ENCODE results near the gene BICC1.

The BICC1 gene

GRCh38 chr10:58706836-58707235 lies 194.2 kb downstream of the BICC1 start:
- no peak for DNase-seq (ENCODE audit: low spot score)

GRCh38 chr10:58712141-58712540 lies 199.5 kb downstream of the BICC1 start:
- no peak for DNase-seq (ENCODE audit: low spot score)

DNA sequence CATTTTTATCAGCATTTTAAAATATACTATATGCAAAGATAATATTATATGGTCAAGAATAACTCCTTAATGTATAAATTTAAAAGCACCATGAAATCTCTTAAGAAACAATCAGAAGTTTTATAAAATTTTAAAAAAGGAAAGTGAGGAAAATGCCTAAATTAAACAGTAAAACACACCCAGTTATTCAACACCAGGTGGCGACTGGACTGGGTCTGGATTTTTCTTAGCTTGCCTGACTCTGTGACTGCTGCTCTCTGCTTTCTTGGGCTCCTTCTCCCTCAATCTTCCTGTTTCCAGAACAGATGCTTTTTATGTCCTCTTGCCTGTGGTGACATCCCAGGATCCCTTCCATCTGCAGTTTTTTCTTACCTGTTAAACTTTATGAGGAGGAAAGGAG lies 200.3 kb downstream of the BICC1 start:
- no peak for DNase-seq (ENCODE audit: low spot score)

DNA sequence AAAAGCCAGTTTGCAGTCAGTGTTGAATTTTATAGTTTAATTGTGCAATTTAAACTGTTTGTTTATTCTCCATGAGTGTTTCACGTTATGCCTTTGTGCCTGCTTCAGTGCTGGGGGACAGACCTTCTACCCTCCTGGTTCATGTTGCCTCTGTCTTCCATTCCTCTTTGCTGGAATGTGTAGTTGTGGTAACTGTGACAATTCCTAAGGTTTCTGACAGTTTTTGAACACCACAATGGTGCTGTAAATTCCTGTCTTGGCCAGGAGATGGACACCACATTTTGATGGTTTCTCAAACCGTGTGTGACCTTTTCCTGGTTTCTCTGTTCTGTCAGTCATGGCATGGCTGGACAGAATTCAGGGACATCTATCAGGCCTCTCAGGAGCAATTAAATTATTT lies 201.7 kb downstream of the BICC1 start:
- no peak for DNase-seq (ENCODE audit: low spot score)

DNA sequence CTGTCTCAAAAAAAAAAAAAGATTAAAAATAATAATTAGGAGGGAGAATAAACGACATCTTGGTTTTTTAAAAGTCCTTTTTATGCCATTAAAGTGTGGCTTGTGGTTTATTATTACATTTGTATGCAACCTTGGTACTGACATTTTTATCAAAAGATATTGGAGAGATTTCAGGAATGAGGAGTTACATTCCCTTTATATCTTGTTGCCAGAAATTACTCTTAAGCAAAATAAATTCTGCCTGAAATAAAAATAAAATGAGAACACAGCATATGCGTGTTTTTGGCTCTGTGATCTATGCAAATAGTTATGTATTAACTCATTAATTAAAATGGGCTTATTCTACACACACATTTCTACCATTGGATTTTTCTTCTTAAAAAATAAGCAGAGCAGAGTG lies 202.4 kb downstream of the BICC1 start:
- DNase-seq (ENCODE audit: low spot score), result no peak

DNA sequence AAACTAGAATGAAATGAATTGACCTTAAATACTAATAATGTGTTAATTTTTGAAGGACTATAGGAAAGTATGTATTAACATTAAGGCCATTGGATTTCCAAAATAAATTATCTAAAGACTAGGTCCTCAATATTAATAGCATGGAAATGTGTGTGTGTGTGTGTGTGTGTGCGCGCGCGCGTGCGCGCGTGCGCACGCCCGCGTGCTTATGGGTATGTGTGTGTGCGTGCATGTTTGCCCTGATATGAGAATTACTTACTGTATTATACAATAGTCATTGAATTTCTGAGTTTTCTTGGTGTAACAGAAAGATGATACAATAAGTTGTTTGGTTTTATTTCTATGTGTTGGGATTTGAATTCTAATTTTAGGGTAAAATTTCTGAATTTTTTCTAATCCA lies 205.9 kb downstream of the BICC1 start:
- no peak for DNase-seq (ENCODE audit: low spot score)

GRCh38 chr10:58721601-58722281 lies 209.1 kb downstream of the BICC1 start:
- no peak for DNase-seq (ENCODE audit: low spot score)

GRCh38 chr10:58723186-58723585 lies 210.5 kb downstream of the BICC1 start:
- DNase-seq (ENCODE audit: low spot score), result no peak

GRCh38 chr10:58723966-58724365 lies 211.3 kb downstream of the BICC1 start:
- no peak for DNase-seq (ENCODE audit: low spot score)

GRCh38 chr10:58724781-58725180 lies 212.1 kb downstream of the BICC1 start:
- DNase-seq (ENCODE audit: low spot score), result no peak

GRCh38 chr10:58725901-58726300 lies 213.2 kb downstream of the BICC1 start:
- DNase-seq (ENCODE audit: low spot score), result no peak

GRCh38 chr10:58727633-58728032 lies 215.0 kb downstream of the BICC1 start:
- no peak for DNase-seq (ENCODE audit: low spot score)

DNA sequence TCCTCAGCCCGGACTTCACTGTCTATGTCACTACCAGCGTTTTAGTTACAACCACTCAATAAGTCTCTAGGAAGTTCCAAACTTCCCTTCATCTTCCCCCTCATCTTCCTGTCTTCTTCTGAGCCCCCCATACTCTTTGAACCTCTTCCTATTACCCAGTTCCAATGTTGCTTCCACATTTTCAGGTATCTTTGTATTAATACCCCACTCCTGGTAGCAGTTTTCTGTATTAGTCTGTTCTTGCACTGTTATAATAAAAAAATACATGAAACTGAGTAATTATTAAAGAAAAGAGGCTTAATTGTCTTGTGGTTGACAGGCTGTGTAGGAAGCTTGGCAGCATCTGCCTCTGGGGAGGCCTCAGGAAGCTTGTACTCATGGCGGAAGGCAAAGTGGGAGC lies 218.6 kb downstream of the BICC1 start:
- DNase-seq (ENCODE audit: low spot score), result no peak

DNA sequence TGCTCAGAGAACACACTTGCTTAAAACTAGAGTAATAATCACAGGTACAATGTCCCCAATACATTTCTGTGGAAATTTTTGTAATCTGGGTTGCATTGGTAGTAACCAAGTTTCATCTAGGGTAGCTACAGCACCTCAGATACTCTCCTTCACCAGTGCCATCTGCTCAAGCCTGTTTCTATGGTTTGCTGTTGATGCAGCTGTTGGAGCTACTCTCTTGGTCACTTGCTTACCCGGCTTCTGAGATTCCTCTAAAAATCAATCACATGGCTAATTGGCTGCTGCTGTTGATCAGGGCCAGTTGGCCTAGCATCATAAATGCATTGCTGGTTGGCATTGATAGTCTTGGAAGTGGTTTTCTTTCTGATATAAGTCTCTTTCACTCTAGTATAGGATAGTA lies 220.8 kb downstream of the BICC1 start:
- no peak for DNase-seq (ENCODE audit: low spot score)

GRCh38 chr10:58734116-58734515 lies 221.4 kb downstream of the BICC1 start:
- no peak for DNase-seq (ENCODE audit: low spot score)

GRCh38 chr10:58734664-58735063 lies 222.0 kb downstream of the BICC1 start:
- no peak for DNase-seq (ENCODE audit: low spot score)

DNA sequence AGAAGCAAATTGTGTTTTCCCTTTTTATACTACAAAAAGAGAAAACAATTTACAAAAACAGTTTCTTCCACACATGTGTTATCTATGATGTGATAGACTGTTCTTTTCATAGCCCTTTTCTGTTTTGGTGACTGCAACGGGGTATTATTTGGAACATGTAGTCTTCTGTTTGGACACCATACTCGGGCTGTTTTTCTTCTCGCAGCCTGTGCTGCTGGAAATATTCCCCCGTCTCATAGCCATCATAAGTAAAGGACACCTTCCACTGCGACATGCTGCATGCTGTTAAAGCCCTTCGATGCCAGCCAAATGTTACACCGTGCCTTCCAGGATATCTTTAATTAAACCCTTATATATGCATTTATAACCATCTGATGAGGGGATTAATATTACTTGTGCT lies 222.4 kb downstream of the BICC1 start:
- DNase-seq (ENCODE audit: low spot score), result no peak

DNA sequence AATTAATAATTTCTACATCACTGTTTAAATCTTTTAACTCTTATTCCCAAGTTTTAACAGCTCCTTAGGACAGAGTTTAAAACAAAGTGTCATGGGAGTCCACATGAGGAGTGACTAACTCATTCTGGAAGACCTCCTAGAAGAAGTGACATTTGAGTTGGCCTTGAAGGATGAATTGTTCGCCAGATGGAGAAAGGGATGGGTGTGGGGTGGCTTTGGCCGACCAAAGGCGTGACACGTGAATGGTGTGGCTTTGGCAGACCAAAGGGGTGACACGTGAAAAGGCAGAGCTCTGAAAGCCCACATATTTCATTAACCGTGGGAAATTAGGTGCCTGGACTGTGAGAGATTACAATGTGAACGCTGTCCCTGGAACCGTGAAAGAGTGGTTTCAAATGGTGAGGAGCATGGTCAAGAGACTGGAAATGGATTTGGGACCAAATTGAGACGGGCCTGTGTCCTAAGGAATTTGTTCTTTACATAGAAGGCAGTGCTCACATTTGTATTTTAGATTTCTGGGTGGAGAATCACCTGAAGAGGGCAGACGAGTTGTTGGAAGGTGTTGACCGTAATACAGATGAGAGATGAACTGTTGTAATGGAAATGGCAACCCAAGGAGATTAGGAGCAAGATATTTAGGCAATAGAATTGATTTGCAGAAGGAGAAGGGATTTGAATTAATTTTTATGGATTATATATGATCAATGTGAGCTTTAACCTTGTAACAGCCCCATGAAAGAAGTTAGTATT lies 228.1 kb downstream of the BICC1 start:
- DNase-seq (ENCODE audit: low spot score), result no peak

DNA sequence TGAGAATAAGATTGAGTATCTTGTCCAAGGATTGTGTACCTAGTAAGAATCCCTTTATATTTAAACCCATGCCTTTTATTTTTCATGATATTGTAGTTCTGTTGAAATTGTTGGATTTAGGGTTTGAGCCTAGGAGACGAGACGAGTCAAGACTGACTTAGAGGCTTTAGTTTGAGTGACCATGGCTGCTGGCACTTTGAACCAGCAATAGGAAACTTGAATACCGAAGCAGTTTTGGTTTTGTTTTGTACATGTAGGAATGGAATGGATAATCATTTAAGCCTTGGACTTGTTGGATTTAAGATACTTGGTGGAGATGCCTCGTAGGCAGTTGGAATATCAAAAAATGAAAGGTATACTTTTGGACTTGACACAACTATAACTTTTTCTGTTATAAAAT lies 229.0 kb downstream of the BICC1 start:
- DNase-seq (ENCODE audit: low spot score), result no peak

- DNase-seq (ENCODE audit: low spot score), result no peak
Measured at GRCh38 chr10:58742141-58742540, 229.5 kb downstream of the BICC1 start.

GRCh38 chr10:58743466-58744115 lies 230.9 kb downstream of the BICC1 start:
- no peak for DNase-seq (ENCODE audit: low spot score)

GRCh38 chr10:58746474-58747185 lies 234.0 kb downstream of the BICC1 start:
- no peak for DNase-seq (ENCODE audit: low spot score)

GRCh38 chr10:58747687-58748086 lies 235.0 kb downstream of the BICC1 start:
- no peak for DNase-seq (ENCODE audit: low spot score)
